IMR-90 (cell line): Measurements from ENCODE around the gene PTPN21. TPM values are rescaled to one million over a fixed set of nuclear protein-coding genes. Genes with fewer than 3 reads are reported as not detected.

Source experiments
- ATAC-seq: fragments of 200-7000 bp; cut with Tn5 transposase; 2 replicates; pipeline ENCODE4 v1.9.1; 2020; ENCODE audit warnings: low read depth, mild to moderate bottlenecking, moderate library complexity
- BruUV-seq: library from RNA; stranded (reverse); fragments of 400-500 nt; replicated peaks from 2 replicates; lab custom pipeline; 2021; lab: Mats Ljungman, UMichigan
- CTCF ChIA-PET: fragments of 300-600 bp; formaldehyde crosslinking; extraction: SDS; loops from one replicate; lab custom pipeline; 2021; ENCODE audit warnings: antibody characterized with exemption; lab: Yijun Ruan, JAX
- POLR2A ChIA-PET: fragments of 300-600 bp; sonication (Branson Sonifier 250); formaldehyde crosslinking; loops from one replicate; lab custom pipeline; 2022; ENCODE audit warnings: antibody characterized with exemption; ENCODE audit not compliant: unreplicated experiment; lab: Charles Lee
- DNase-seq: peaks from one replicate; pipeline ENCODE4 v3.0.0; 2013
- H2AFZ ChIP-seq: replicated peaks from 2 replicates; pipeline ENCODE3; 2013; ENCODE audit warnings: low read length, mild to moderate bottlenecking; ENCODE audit not compliant: poor library complexity
- H2AK5ac ChIP-seq: 2 replicates; pipeline ENCODE4 v1.6.1; 2013; ENCODE audit warnings: low read depth, low read length, inconsistent platforms
- H2AK9ac ChIP-seq: replicated peaks from 2 replicates; pipeline ENCODE3; 2013; ENCODE audit warnings: mild to moderate bottlenecking, low read depth, low read length, moderate library complexity; ENCODE audit not compliant: poor library complexity
- H2BK120ac ChIP-seq: 2 replicates; pipeline ENCODE4 v1.6.1; 2013; ENCODE audit warnings: low read depth, low read length, inconsistent platforms
- H2BK15ac ChIP-seq: 3 replicates; pipeline ENCODE4 v1.6.1; 2013; ENCODE audit warnings: low read depth, low read length, inconsistent platforms
- H2BK20ac ChIP-seq: 2 replicates; pipeline ENCODE4 v1.6.1; 2013; ENCODE audit warnings: low read depth, mild to moderate bottlenecking, inconsistent platforms, low read length, moderate library complexity
- H2BK5ac ChIP-seq: 2 replicates; pipeline ENCODE4 v1.6.1; 2013; ENCODE audit warnings: mild to moderate bottlenecking, low read depth, low read length, inconsistent platforms; ENCODE audit not compliant: poor library complexity, severe bottlenecking
- H3K14ac ChIP-seq: replicated peaks from 2 replicates; pipeline ENCODE4 v1.6.1; 2013; ENCODE audit warnings: low read depth, low read length, inconsistent platforms
- H3K18ac ChIP-seq: 2 replicates; pipeline ENCODE4 v1.6.1; 2013; ENCODE audit warnings: low read depth, low read length, control low read depth
- H3K23ac ChIP-seq: 2 replicates; pipeline ENCODE4 v1.6.1; 2013; ENCODE audit warnings: low read depth, low read length, inconsistent platforms
- H3K27ac ChIP-seq: 2 replicates; pipeline ENCODE4 v1.5.1; 2013; ENCODE audit warnings: mild to moderate bottlenecking, control low read depth, low read length; ENCODE audit not compliant: insufficient read depth
- H3K27me3 ChIP-seq: 2 replicates; pipeline ENCODE4 v1.6.1; 2013; ENCODE audit warnings: low read length; ENCODE audit not compliant: control insufficient read depth, insufficient read depth
- H3K36me3 ChIP-seq: 2 replicates; pipeline ENCODE4 v1.6.1; 2013; ENCODE audit warnings: low read length, mixed read lengths; ENCODE audit not compliant: control insufficient read depth, insufficient read depth
- H3K4ac ChIP-seq: 2 replicates; pipeline ENCODE4 v1.6.1; 2013; ENCODE audit warnings: low read depth, low read length, inconsistent platforms
- H3K4me1 ChIP-seq: 2 replicates; pipeline ENCODE4 v1.6.1; 2013; ENCODE audit warnings: low read length, mixed read lengths; ENCODE audit not compliant: control insufficient read depth, insufficient read depth
- H3K4me2 ChIP-seq: 2 replicates; pipeline ENCODE4 v1.6.1; 2013; ENCODE audit warnings: low read depth, mild to moderate bottlenecking, control low read depth, low read length, moderate library complexity
- H3K4me3 ChIP-seq: 2 replicates; pipeline ENCODE4 v1.5.1; 2013; ENCODE audit warnings: low read depth, mild to moderate bottlenecking, control low read depth, low read length, moderate library complexity; ENCODE audit not compliant: insufficient read depth
- H3K56ac ChIP-seq: 2 replicates; pipeline ENCODE4 v1.6.1; 2013; ENCODE audit warnings: low read length, inconsistent platforms; ENCODE audit not compliant: insufficient read depth; ENCODE audit errors: extremely low read depth
- H3K79me1 ChIP-seq, 2 experiments: 2 replicates each; pipeline ENCODE4 v1.6.1; 2013; ENCODE audit warnings: low read length in 2 of 2, inconsistent platforms in 1 of 2, low read depth in 1 of 2
- H3K9ac ChIP-seq: 2 replicates; pipeline ENCODE4 v1.6.1; 2013; ENCODE audit warnings: low read depth, low read length, control low read depth
- H3K9me1 ChIP-seq: 2 replicates; pipeline ENCODE4 v1.6.1; 2013; ENCODE audit warnings: low read length, inconsistent platforms; ENCODE audit not compliant: insufficient read depth
- H3K9me3 ChIP-seq: 2 replicates; pipeline ENCODE4 v1.6.1; 2013; ENCODE audit warnings: low read length; ENCODE audit not compliant: control insufficient read depth, insufficient read depth
- H4K20me1 ChIP-seq: 2 replicates; pipeline ENCODE4 v1.6.1; 2013; ENCODE audit warnings: low read length, inconsistent platforms; ENCODE audit not compliant: insufficient read depth
- H4K5ac ChIP-seq: 2 replicates; pipeline ENCODE4 v1.6.1; 2013; ENCODE audit warnings: mild to moderate bottlenecking, low read depth, low read length, control low read depth
- H4K8ac ChIP-seq, 2 experiments: 2 replicates each; pipeline ENCODE4 v1.6.1; 2013; ENCODE audit warnings: low read depth in 2 of 2, low read length in 2 of 2, control low read depth in 1 of 2, inconsistent platforms in 1 of 2
- H4K91ac ChIP-seq: 2 replicates; pipeline ENCODE4 v1.6.1; 2013; ENCODE audit warnings: low read depth, low read length, inconsistent platforms; ENCODE audit not compliant: insufficient read depth
- CEBPB ChIP-seq: IDR thresholded peaks from 2 replicates; pipeline ENCODE4 v1.6.1; 2012; ENCODE audit warnings: low read depth, low read length, improper control_type of control experiment
- RFX5 ChIP-seq: IDR thresholded peaks from 2 replicates; pipeline ENCODE4 v1.8.0; 2012; ENCODE audit warnings: low read depth, mild to moderate bottlenecking, low read length, moderate library complexity
- dilution Hi-C: fragments of 300-500 bp; cut with HindIII; formaldehyde crosslinking; loops from one replicate; pipeline ENCODE4 v1.14.3; 2018; ENCODE audit warnings: low sequenced_read_pairs; ENCODE audit not compliant: unreplicated experiment
- in situ Hi-C: fragments of 300-500 bp; cut with MboI; formaldehyde crosslinking; loops from 3 replicates; pipeline ENCODE4 v1.14.3; 2019; ENCODE audit warnings: low sequenced_read_pairs, inconsistent platforms, mixed read lengths
- intact Hi-C: fragments of 100-400 bp; cut with micrococcal nuclease; formaldehyde crosslinking; loops from 2 replicates; pipeline ENCODE4 v1.10.0; 2022
- microRNA-seq, 2 experiments: library from miRNA; stranded (forward) in 1 of 2; unstranded in 1 of 2; fragments of 10-50 nt in 1 of 2; fragments of <30 nt in 1 of 2; gene quantifications in 1 of 2; microRNA quantifications in 1 of 2; one replicate each; pipeline versions ENCODE3 to v1.1.0; 2013 to 2020; ENCODE audit not compliant: insufficient read depth in 1 of 2, insufficient read length in 1 of 2, unreplicated experiment in 1 of 2
- polyA plus RNA-seq, 3 experiments: library from polyadenylated mRNA; depleted of rRNA; stranded (reverse); fragments of >200 nt; gene quantifications; 2 replicates each; pipeline ENCODE4 v1.2.3, GENCODE V29; 2012; ENCODE audit warnings: low replicate concordance in 1 of 3
- small RNA-seq, 5 experiments: library from RNA; depleted of rRNA; stranded (forward); fragments of <200 nt; gene quantifications; one replicate each; pipeline ENCODE3, GENCODE V24; 2012
- total RNA-seq: library from RNA; depleted of rRNA; stranded (reverse); fragments of >200 nt; gene quantifications from 2 replicates; pipeline ENCODE4 v1.2.3, GENCODE V29; 2012; rRNA removed

PTPN21 gene
- total and polyA plus RNA-seq, 2 of the 4 experiments (the other 2 are of a cell fraction) = 10.4 to 10.7 TPM

- TF ChIP-seq CEBPB (no peak), RFX5 (no peak)
- H3K27ac ChIP-seq = no peak overlapping the region
- no peak overlapping the region for H2AFZ ChIP-seq
- H3K27me3 ChIP-seq = no peaks in the 10 kb centered on the region
- dilution Hi-C loops = no loop called here
- no peak overlapping the region for H3K4ac ChIP-seq
- BruUV-seq = no TSS peak
- H4K8ac ChIP-seq = no peak overlapping the region
- H3K9ac ChIP-seq = no peak overlapping the region
- no peak overlapping the region for H2BK120ac ChIP-seq
- no peak overlapping the region for H2BK5ac ChIP-seq
- ChIA-PET CTCF (no interaction called here), POLR2A (interaction anchor here (0.5 kb wide), 1 partner anchor 17 kb away, joined by 3 read pairs; no protein-coding TSS in a partner anchor)
- peaks cover 3 to 6% of the 10 kb centered on the region in 2 experiments for H3K79me1 ChIP-seq
- H2BK15ac ChIP-seq = no peak overlapping the region
- no peak overlapping the region for H3K18ac ChIP-seq
- ATAC-seq (no peak), DNase-seq (no peak)
- no peaks in the 10 kb centered on the region for H4K20me1 ChIP-seq
- intact Hi-C loops = no loop called here
- in situ Hi-C loops = no loop called here
- H3K9me3 ChIP-seq = peaks cover 13% of the 10 kb centered on the region
- no peak overlapping the region for H2AK5ac ChIP-seq
- no peak overlapping the region for H3K4me2 ChIP-seq
- H2BK20ac ChIP-seq = no peak overlapping the region
- no peak overlapping the region for H3K23ac ChIP-seq
- no peak overlapping the region for H4K5ac ChIP-seq
- H3K4me3 ChIP-seq = no peak overlapping the region
- H3K4me1 ChIP-seq = no peaks in the 10 kb centered on the region
- H3K9me1 ChIP-seq = no peaks in the 10 kb centered on the region
- H4K91ac ChIP-seq = no peak overlapping the region
- H2AK9ac ChIP-seq = no peak overlapping the region
- H3K14ac ChIP-seq = no peak overlapping the region
- peaks cover 18% of the 10 kb centered on the region for H3K36me3 ChIP-seq
- no peak overlapping the region for H3K56ac ChIP-seq
These were observed 137.2 kb downstream of the PTPN21 start for GRCh38 chr14:88417594-88417993.

Small RNA genes within 50 kb of the gene (microRNA-seq; reads per million reads assigned to microRNA genes)
- gene RNU4-22P (ENCODE audit: insufficient read depth, insufficient read length) = not detected

Small RNA genes within 50 kb of the gene (small RNA-seq; reads per million reads assigned to genes)
- 0 reads per million in 5 experiments for gene RNU4-22P

Other genes starting within 250 kb of the PTPN21 start
- gene KCNK10, start 231.7 kb downstream of the PTPN21 start, total RNA-seq = not detected in 2 replicates
- gene KCNK10, start 231.7 kb downstream of the PTPN21 start, polyA plus RNA-seq (2012; rRNA removed) = not detected in 2 replicates
- gene SPATA7, start 169.3 kb downstream of the PTPN21 start, total RNA-seq = 10.0 and 12.8 TPM in 2 replicates
- gene SPATA7, start 169.3 kb downstream of the PTPN21 start, polyA plus RNA-seq (2012; rRNA removed) = 5.4 and 6.6 TPM in 2 replicates
- gene ZC3H14, start 8.0 kb upstream of the PTPN21 start, total RNA-seq = 103 and 111 TPM in 2 replicates
- 62.4 and 72.5 TPM in 2 replicates for gene ZC3H14, start 8.0 kb upstream of the PTPN21 start, polyA plus RNA-seq (2012; rRNA removed)
- 22.2 and 34.7 TPM in 2 replicates for gene EML5, start 237.9 kb upstream of the PTPN21 start, total RNA-seq
- 5.7 and 8.1 TPM in 2 replicates for gene EML5, start 237.9 kb upstream of the PTPN21 start, polyA plus RNA-seq (2012; rRNA removed)